GM19438 (cell line): ENCODE results near the gene FUS.

ENCODE experiments used
- ATAC-seq: cut with Tn5 transposase; IDR thresholded peaks from one replicate; pipeline ENCODE4 v1.9.1; 2021; ENCODE audit warnings: low read depth; ENCODE audit not compliant: unreplicated experiment

Gene FUS

GRCh38 chr16:31200821-31201568 is 21.1 kb downstream of the FUS start:
- no peak for ATAC-seq

GRCh38 chr16:31201582-31202413 is 21.9 kb downstream of the FUS start:
- peak; percentile 63 for ATAC-seq

- peak; percentile 44 for ATAC-seq
Measured at GRCh38 chr16:31202414-31203375, 22.8 kb downstream of the FUS start, which contains the start of gene PYCARD. PYCARD (minus strand) TSS chr16:31202760; CDS start chr16:31202690, 70 bp downstream.

- ATAC-seq = no peak
Measured at GRCh38 chr16:31204871-31205666, 25.1 kb downstream of the FUS start.

GRCh38 chr16:31206776-31207175 is 26.8 kb downstream of the FUS start:
- ATAC-seq = no peak

GRCh38 chr16:31213342-31213741 is 33.4 kb downstream of the FUS start:
- ATAC-seq = no peak

GRCh38 chr16:31213877-31214707 is 34.2 kb downstream of the FUS start, which contains the start of gene TRIM72:
TRIM72 (plus strand) TSS chr16:31214119; CDS start chr16:31214739, 620 bp downstream.
- ATAC-seq = no peak

- no peak for ATAC-seq
Measured at GRCh38 chr16:31214708-31215286, 34.9 kb downstream of the FUS start.

GRCh38 chr16:31215287-31216162 is 35.6 kb downstream of the FUS start:
- ATAC-seq = no peak

- ATAC-seq = no peak
Measured at GRCh38 chr16:31216422-31217135, 36.6 kb downstream of the FUS start, which contains the start of gene PYDC1. PYDC1 (minus strand) TSS chr16:31217135; CDS start chr16:31217028, 107 bp downstream.

- ATAC-seq = no peak
Measured at GRCh38 chr16:31217136-31217530, 37.2 kb downstream of the FUS start.

- no peak for ATAC-seq
Measured at GRCh38 chr16:31219154-31219741, 39.3 kb downstream of the FUS start.

- ATAC-seq = no peak
Measured at GRCh38 chr16:31221357-31222160, 41.6 kb downstream of the FUS start.

- ATAC-seq = no peak
Measured at GRCh38 chr16:31223044-31223443, 43.1 kb downstream of the FUS start.

GRCh38 chr16:31224092-31224955 is 44.4 kb downstream of the FUS start:
- ATAC-seq = no peak
